ACC112 (cell line): ENCODE results near the gene AP2S1.

Source experiments
- H2AFZ ChIP-seq: fragments of 200-600 bp; sonication (generic); one replicate; pipeline ENCODE4 v1.6.0; 2017; ENCODE audit warnings: antibody characterized with exemption, low read length; ENCODE audit not compliant: unreplicated experiment
- H3K27ac ChIP-seq: fragments of 200-600 bp; sonication (generic); 2 replicates; pipeline ENCODE4 v1.5.1; 2014; ENCODE audit warnings: low read depth, mild to moderate bottlenecking, antibody characterized with exemption, low read length, moderate library complexity
- H3K27me3 ChIP-seq: fragments of 200-600 bp; sonication (generic); 2 replicates; pipeline ENCODE4 v1.6.1; 2014; ENCODE audit warnings: mild to moderate bottlenecking, antibody characterized with exemption, low read length, moderate library complexity, mixed read lengths; ENCODE audit not compliant: insufficient read depth
- H3K36me3 ChIP-seq: fragments of 200-600 bp; sonication (generic); 2 replicates; pipeline ENCODE4 v1.6.1; 2016; ENCODE audit warnings: mild to moderate bottlenecking, antibody characterized with exemption, low read length, moderate library complexity, mixed read lengths; ENCODE audit not compliant: insufficient read depth
- H3K4me1 ChIP-seq: fragments of 200-600 bp; sonication (generic); one replicate; pipeline ENCODE4 v1.6.1; 2016; ENCODE audit warnings: low read length, mixed read lengths; ENCODE audit not compliant: insufficient read depth, unreplicated experiment, control insufficient read depth
- H3K4me3 ChIP-seq: fragments of 200-600 bp; sonication (generic); 2 replicates; pipeline ENCODE4 v1.5.1; 2014; ENCODE audit warnings: mild to moderate bottlenecking, low read depth, low read length
- H3K79me2 ChIP-seq: fragments of 200-600 bp; sonication (generic); one replicate; pipeline ENCODE4 v1.6.0; 2016; ENCODE audit warnings: low read length; ENCODE audit not compliant: control insufficient read depth, unreplicated experiment, insufficient read depth

AP2S1 gene

DNA sequence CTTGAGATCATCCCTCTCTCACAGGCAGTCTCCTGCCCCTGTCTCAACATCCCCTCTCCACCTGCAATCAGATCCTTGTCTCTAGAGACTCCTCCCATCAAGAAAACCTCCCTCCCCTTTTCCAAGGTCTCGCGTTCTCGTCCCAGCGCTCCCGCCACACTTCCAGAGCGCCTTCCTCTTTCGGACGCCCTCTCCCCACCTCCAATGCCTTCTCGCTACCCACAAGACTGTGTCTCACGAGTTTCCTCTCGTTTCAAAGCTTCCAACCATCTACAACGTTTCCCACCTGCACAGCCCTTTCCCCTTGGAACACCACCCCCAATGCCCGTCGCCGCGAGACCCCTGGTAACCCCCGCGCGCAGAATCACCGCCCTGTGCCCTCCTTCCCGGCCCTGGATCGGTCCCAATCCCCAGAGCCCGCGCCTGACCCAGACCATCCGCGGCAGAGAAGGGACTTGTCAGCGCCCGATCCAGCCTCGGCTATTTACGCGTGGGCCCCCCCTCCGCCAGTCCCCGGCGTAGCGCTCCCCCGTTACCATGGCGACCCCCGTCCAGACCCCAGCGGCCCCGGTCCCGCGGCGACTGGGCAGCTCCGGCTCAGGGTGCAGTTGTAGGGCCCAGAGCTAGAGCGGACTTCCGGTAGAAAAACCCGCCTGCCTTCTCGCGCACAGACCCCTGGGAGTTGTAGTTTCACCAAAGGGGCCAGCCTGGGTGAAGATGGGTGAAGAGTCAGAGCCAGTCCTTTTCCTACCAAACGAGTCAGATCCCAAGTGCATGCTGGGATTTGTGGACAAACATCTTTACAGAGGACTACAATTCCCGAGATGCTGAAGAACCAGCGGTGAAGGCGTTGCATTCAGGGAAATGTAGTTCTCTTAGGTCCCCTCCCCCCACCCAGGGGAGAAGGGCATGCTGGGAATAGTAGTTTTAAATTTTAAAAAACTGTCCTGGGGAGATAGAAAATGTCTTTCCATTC is at the start of gene AP2S1:
TSS of gene AP2S1 (minus strand) at position 619 of the 976 bp plus-strand sequence. CDS start at position 539, 80 bp downstream.
- Histone ChIP-seq H3K27me3 (no peaks in the 10 kb centered on the region), H2AFZ (peak within 1 kb of the TSS; percentile 67), H3K27ac (peak within 1 kb of the TSS; percentile 95), H3K4me1 (no peaks in the 10 kb centered on the region), H3K36me3 (no peaks in the 10 kb centered on the region; the same call in 1 of the 2 replicates), H3K79me2 (peaks cover 38% of the 10 kb centered on the region), H3K4me3 (peak within 1 kb of the TSS; percentile 84)

DNA sequence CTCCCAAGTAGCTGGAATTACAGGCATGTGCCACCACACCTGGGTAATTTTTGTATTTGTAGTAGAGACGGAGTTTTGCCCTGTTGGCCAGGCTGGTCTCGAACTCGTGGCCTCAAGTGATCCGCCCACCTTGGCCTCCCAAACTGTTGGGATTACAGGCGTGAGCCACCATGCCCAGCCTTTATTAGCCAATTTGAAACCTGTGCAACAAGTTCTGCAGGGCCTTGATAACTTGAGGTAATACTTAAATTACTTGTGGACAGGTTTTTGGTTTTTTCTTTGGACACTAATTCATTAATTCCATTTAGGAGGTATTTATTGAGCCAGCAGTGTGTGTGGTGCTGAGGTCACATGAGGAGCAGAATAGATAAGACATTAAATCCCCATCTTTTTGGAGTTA is 49.7 kb upstream of the AP2S1 start:
- Histone ChIP-seq H3K27ac (no peak overlapping the region), H3K36me3 (no peaks in the 10 kb centered on the region), H3K4me1 (peaks cover 49% of the 10 kb centered on the region), H3K79me2 (peaks cover 92% of the 10 kb centered on the region), H3K4me3 (no peak overlapping the region), H3K27me3 (no peaks in the 10 kb centered on the region), H2AFZ (no peak overlapping the region)

DNA sequence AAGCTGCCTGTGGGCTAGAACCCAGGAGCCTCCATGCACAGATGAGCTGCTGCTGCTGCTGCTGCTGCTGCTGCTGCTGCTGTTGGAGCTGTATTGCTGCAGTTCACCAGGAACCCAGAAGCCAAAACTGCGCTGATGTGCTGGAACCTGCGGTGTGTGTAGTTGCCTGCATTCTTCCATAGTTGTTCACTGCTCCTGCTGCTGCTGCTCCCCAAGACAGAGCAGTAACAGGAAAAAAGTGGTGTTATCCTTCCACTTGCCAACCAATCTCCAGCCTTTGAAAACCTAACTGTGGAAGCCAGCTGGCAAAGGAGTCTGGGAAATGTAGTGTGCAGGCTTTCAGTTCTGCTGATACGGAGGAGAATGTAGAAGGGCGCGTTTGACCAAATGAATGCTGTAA is 48.1 kb upstream of the AP2S1 start:
- Histone ChIP-seq H3K27ac (no peak overlapping the region), H3K27me3 (no peaks in the 10 kb centered on the region), H3K4me3 (no peak overlapping the region), H3K36me3 (no peaks in the 10 kb centered on the region), H2AFZ (no peak overlapping the region), H3K79me2 (peaks cover 91% of the 10 kb centered on the region), H3K4me1 (peaks cover 41% of the 10 kb centered on the region)

DNA sequence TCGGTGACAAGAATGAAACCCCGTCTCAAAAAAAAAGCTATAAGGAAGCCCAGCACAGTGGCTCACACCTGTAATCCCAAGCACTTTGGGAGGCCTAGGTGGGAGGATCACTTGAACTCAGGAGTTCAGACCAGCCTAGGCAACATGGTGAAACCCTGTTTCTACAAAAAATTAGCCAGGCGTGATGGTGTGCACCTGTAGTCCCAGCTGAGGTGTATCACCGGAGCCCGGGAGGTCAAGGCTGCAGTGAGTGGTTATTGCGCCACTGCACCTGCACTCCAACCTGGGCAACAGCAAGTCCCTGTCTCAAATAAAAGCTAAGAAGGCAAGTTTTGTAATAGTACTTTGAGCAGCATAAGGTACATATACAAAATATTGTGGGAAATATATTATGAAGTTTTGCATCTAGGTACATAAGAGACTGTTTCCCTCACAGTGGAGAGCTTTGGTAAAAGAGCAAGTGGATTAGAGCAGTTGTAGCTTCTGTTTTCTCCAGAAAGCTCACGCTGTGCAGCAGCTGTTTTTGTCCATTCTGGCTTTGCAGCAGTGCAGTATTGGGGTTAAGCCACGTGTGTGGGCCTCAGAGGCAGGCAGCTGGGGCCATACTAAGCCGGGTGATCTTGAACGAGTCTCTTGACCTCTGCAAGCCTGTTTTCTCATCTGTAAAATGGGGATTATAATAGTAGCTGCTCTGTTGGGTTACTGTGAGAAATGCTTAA is 45.6 kb upstream of the AP2S1 start:
- H3K36me3 ChIP-seq = no peaks in the 10 kb centered on the region
- H2AFZ ChIP-seq = no peak overlapping the region
- no peak overlapping the region for H3K27ac ChIP-seq
- H3K4me3 ChIP-seq = no peak overlapping the region
- peaks cover 21% of the 10 kb centered on the region for H3K4me1 ChIP-seq
- H3K79me2 ChIP-seq = peaks cover 86% of the 10 kb centered on the region
- H3K27me3 ChIP-seq = no peaks in the 10 kb centered on the region

DNA sequence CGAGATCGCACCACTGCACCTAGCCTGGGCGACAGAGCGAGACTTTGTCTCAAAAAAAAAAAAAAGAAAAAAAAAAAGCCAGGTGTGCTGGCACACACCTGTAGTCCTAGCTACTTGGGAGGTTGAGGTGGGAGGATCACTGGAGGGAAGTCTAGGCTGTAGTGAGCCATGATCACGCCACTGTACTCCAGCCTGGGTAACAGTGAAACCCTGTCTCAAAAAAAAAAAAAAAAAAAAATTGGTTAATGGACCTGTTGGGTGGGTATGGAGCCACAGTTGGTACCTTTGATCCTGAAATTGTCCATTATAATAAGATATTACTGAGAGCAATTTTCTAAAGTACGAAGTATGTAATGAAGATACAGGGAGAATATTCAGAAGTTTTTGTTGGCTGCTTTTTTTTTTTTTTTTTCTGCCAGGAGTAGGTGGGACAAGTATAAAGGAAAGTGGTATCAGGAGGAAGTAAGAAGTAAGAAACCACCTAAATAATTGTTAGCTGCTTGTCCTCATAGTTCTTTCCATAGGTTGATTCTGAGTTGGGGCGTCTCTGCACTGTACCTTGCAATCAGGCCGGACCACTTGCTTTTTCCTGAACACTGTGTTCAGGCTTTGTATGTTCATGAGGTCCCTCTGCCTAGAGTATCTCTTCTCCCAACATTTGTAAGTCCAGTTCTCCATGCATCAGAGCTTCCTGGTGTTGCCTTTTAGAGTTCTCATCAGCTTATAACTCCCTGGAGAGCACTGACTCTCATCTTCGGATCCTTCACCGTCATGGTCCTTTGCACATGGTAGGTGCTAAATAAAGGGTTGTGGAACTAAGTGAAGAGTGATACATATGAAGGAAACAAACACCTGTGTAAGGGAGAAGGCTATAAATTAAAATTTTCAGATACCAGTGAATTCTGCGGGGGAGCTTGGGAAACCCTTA is 41.9 kb upstream of the AP2S1 start:
- H2AFZ ChIP-seq = no peak overlapping the region
- 0 out of 2 replicates have a peak, but pooled peaks cover 2% of the 10 kb centered on the region for H3K36me3 ChIP-seq
- peaks cover 71% of the 10 kb centered on the region for H3K79me2 ChIP-seq
- H3K27me3 ChIP-seq = no peaks in the 10 kb centered on the region
- H3K27ac ChIP-seq = no peak overlapping the region
- H3K4me3 ChIP-seq = no peak overlapping the region
- peaks cover 26% of the 10 kb centered on the region for H3K4me1 ChIP-seq

DNA sequence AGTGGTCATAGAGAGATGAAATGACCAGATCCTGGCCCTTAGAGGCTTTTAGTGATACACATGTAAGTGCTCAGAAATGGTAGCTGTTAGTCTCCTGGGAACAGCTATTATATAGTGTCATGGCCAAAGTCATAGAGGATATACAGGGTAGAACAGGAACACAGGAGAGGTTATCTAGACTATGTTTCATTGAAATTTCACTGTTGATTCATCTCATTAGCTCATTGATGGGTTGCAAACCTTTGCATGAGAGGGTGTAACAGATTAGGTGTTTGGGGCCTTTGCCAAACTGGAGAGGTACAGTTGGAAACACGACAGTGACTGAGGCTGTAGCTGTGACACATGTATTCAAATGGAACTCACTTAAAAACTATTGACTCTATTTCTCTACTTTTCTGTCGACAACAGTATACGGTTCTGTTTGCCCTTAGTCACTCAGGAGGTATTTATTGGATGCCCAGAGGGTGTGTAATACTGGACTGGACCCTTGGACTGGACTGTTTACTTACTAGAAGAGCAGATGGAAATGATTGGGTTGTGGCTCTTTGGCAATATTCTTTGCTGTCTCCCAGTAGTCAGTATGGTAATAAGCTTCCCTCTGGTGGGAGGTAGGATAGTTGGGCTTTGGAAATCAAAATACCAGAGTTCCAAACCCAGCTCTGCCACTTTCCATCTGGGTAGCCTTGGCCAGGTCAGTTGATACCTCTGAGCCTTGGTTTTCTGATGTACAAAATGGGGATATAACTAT is 40.0 kb upstream of the AP2S1 start:
- Histone ChIP-seq H3K36me3 (0 out of 2 replicates have a peak, but pooled peaks cover 2% of the 10 kb centered on the region), H3K79me2 (peaks cover 65% of the 10 kb centered on the region), H3K4me3 (0 out of 2 replicates have a peak overlapping the region, but pooled peaks have one; percentile 42), H3K4me1 (peaks cover 41% of the 10 kb centered on the region), H2AFZ (no peak overlapping the region), H3K27ac (peak overlapping the region; percentile 91), H3K27me3 (no peaks in the 10 kb centered on the region)

DNA sequence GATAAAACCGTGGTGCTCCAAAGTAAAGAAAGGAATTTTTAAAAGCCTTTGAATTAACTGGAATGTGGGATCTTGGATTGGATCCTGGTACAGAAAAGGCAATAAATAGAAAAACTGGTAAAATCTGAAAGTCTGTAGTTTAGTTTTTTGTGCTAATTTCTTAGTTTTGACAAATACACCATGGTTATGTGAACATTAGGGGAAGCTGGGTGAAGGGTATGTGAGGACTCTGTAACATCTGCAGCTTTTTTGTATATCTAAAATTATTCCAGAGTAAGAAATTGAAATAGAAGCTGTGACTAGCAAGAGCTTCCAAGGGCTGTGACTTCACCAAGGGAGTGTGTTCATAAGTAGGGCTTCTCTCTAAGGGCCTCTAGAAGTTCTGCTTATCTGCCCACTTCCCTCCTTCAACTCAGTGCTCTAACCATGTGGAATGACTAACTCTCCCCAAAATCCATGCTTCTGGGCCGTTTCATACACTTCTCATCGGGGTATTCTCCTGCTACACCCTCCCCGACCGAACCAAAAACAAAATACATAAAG is 36.7 kb upstream of the AP2S1 start:
- Histone ChIP-seq H3K36me3 (0 out of 2 replicates have a peak, but pooled peaks cover 2% of the 10 kb centered on the region), H3K27me3 (no peaks in the 10 kb centered on the region), H2AFZ (no peak overlapping the region), H3K79me2 (peaks cover 60% of the 10 kb centered on the region), H3K4me3 (no peak overlapping the region), H3K27ac (0 out of 2 replicates have a peak overlapping the region, but pooled peaks have one; percentile 17), H3K4me1 (peaks cover 30% of the 10 kb centered on the region)

DNA sequence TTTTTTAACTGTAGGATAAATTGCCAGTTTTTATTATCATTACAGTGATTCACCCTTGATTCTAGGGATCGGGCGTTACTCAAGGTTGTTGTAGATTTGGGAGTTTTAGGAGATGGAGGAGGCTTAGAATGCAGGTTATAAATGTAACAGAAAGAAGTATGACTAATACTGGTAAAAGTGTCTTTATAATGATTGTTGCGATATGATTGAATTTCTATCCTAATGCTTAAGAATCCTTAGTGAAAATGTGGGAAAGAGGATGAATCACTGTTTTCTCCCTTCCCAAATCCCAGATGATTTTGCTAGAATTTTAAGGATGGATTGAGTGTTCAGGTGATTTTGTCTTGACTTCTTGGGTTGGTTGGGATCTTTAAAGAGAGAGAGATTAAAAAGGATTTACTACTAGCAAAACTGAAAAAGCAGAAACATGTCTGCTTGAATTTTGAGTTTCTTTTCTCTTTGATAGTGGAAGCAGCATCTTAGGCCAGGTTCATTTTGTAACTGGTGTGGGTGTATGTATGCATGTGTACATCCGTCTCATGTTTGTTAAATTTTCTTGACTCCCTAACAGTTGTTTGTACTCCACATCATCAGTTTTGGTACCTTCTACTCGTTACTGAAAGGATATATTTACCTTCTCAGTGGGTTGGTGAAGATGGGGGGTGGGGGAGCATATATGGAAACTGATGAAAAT is 36.0 kb upstream of the AP2S1 start:
- peaks cover 30% of the 10 kb centered on the region for H3K4me1 ChIP-seq
- H2AFZ ChIP-seq = no peak overlapping the region
- peaks cover 63% of the 10 kb centered on the region for H3K79me2 ChIP-seq

DNA sequence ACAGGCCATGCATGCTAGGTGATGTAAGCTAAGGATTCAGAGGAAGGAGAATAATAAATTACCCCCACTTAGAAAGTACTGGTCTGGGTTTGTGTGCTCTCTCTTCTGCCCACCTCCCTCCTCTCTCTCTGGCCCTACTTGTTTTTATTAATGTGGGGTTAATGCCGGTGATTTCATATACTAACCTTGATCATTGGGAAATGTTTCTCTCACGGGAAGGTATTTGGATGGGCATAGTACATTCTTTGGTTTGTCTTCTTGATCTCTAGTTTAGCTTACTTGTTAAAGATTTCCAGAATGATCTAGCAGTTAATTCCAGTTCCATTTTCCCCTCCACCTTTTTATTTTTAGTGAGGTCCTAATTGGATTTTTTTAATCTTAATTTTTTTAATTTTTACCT is 34.8 kb upstream of the AP2S1 start:
- Histone ChIP-seq H2AFZ (no peak overlapping the region), H3K79me2 (peaks cover 64% of the 10 kb centered on the region), H3K4me1 (peaks cover 26% of the 10 kb centered on the region), H3K27me3 (no peaks in the 10 kb centered on the region), H3K4me3 (no peak overlapping the region), H3K27ac (peak overlapping the region; percentile 69; the same call in 1 of the 2 replicates), H3K36me3 (0 out of 2 replicates have a peak, but pooled peaks cover 2% of the 10 kb centered on the region)

More for the DNA sequence above, 36.0 kb upstream of the AP2S1 start:
- Histone ChIP-seq H3K27me3 (no peaks in the 10 kb centered on the region), H3K4me3 (no peak overlapping the region), H3K27ac (peak overlapping the region; percentile 69), H3K36me3 (0 out of 2 replicates have a peak, but pooled peaks cover 2% of the 10 kb centered on the region)
